HG03025 (cell line): ENCODE data around the gene PIR.
A peak's percentile ranks its signal among the peaks of the same experiment; 100 is the strongest.

Experiments
- ATAC-seq: cut with Tn5 transposase; IDR thresholded peaks from one replicate; pipeline ENCODE4 v1.9.1; 2021; ENCODE audit warnings: mild to moderate bottlenecking, moderate library complexity; ENCODE audit not compliant: unreplicated experiment, low FRiP score

PIR gene

DNA sequence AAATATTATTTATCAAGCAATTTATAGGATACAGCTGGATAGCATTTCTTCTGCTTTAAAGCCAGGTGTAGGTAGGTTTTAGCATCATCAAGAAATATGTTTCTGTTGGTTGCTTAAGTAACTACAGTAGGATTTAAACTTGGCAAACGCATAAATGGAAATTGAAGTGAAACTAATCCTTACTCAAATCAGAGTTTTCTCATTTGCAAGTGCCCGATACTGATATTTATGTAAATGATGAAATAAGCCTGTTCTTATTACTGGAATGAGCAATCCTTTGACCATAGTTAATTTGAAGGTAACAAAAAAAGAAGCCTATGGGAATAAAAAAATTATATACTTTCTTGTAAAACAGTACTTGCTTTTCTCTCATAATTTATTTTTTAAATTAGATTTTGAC is 134.6 kb downstream of the PIR start:
- peak; percentile 45 for ATAC-seq

DNA sequence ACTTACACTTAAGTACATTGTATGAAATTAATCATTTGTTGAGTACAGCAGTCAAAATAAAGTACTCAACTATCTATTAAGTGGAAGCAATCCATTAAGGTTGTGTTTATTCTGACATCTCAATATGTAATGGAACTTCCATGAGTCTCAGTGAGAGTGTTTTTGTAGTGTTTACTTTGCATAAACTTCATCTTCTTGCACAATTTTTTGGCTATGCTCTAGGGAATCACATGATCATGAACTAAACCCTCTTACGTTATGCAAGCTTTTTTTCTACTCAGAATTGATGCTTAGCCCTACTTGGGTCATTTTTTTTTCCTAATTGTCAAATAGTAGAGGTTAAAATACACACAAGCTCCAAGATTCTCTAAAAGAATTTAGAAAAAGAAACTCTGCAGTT is 136.7 kb downstream of the PIR start:
- no peak for ATAC-seq

DNA sequence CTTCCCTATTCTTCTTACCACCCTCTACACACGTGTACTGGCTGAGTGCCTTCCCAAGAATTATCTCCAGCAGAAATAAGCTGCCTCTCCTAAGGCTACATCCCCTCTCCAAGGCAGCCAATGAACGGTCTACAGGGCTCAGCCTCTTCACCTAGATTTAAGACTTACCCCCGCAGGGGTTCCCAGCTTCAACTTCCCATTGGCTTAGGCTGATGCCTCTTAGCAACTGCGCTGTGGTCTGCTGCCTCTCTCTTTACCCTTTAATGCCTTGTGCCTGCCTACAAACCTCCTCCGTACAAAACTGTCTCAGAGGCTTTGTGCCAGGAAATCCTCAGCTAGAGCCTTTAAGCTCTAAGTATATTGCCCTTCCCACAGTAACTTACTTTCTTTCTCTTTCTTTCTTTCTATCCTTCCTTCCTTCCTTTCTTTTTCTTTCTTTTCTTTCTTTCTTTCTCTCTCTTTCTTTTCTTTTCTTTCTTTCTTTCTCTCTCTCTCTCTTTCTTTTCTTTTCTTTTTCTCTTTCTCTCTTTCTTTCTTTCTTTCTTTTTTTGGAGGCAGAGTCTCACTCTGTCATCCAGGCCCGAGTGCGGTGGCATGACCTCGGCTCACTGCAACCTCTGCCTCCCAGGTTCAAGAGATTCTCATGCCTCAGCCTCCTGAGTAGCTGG is 142.7 kb downstream of the PIR start:
- ATAC-seq, result no peak

DNA sequence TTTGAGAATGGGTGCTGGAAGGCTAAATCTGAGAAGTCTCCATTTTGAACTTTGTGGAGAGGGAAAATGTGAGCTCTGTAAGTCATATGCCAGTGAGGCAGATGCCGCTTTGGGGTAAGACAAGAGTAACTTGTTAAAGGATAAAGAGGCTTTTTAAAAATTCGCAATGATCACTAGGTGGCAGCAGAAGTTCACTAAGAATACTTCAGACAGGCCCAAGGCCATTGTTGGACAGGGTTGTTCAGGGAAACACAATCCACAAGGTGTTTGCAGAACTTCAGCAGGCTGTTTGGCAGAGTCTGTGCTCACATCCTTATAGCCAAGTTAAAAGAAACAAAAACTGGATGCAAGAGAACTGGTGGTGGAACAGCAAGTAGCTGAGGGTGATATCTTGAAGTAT is 144.1 kb downstream of the PIR start:
- peak; percentile 69 for ATAC-seq

DNA sequence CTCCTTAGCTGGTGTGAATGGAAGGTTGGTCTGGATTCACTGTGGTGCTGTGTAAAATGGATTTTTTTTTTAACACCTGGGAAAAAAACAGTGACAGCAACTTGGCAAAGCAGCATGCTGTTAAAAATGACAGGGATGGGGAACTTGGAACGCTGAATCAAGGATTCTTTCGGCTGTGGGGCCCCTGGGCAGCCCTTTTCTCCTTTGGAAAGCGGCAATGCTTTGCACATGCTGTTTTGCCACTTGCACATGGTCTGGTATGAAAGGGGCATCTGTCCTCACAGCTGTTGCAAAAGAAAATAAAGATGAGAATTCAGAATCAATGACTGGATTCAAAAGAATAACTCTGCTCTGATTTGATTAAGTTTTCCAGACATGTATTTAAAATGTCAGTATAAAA is 147.2 kb downstream of the PIR start:
- no peak for ATAC-seq

DNA sequence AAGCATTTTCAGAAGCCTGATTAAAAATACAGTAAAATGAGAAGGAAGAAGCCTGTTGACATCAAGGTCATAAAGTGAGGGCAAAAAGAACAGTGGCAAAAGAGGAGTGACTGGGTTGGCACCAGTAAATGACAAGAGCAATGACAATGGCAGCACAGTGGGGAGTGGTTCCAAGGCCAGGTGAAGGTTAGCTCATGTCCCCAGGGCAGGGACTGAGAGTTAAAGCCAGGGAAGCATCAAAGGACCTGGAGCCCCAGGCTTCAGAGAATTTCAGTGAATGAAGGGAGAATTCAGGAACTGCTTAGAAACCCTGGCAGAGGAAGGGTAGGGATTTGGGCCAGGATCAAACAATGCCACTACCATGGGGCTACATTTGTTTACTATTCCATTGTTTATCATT is 149.0 kb downstream of the PIR start:
- ATAC-seq, result no peak

DNA sequence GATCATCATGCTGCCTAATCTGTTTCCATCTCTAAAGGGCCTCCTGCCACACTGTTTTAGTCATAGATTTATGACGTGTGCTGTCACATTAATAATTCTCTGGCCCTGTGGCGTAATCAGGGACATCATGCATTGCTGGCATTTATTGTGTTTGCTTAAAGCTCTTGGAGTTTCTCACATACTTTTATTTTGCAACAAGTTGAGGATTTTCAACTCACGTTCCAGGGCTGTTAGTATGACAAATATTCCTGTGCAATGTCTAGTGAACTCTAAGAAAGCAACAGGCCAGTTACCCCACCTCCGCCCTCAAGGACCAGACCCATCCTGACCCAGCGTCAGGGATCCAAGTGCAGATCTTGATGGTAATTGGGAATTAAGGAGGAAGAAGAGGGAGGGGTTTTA is 150.1 kb downstream of the PIR start:
- ATAC-seq, result no peak

DNA sequence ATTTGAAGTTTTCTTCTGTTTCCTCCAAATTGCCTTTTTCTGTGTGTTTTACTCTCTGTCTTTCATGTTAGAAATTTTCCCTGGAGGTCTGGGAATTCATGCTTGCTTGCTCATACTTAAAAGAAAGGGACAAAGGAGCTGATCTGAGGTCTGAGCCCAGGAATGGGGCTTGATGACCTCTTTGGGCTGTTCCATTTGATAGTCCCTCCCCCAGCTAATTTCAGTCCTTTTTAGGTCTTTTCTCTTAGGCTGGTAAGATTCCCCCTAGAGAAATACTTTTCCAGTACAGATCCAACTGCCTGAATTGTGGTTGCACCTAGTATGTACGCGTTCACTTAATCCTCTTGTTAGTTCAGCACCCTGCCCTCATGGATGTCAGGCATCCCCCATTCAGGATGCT is 152.3 kb downstream of the PIR start:
- ATAC-seq, result no peak

DNA sequence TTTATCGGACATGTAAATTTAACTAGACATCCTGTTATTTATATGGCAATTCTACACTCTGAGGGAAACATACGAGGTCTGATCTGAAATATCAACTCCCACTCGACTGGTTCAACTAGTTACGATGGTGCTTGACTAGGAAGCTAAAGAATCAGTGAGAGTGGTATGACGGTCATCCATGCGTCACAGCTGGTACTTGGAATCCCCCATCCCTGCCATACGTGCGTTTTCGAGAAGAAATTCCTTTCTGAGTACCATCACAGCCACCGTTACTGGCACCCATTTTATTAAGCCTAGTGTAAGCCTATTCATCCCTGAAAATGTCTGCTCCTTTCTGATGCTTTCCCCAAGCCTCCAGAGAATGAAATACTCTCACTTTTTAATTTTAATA is 157.1 kb downstream of the PIR start:
- no peak for ATAC-seq

DNA sequence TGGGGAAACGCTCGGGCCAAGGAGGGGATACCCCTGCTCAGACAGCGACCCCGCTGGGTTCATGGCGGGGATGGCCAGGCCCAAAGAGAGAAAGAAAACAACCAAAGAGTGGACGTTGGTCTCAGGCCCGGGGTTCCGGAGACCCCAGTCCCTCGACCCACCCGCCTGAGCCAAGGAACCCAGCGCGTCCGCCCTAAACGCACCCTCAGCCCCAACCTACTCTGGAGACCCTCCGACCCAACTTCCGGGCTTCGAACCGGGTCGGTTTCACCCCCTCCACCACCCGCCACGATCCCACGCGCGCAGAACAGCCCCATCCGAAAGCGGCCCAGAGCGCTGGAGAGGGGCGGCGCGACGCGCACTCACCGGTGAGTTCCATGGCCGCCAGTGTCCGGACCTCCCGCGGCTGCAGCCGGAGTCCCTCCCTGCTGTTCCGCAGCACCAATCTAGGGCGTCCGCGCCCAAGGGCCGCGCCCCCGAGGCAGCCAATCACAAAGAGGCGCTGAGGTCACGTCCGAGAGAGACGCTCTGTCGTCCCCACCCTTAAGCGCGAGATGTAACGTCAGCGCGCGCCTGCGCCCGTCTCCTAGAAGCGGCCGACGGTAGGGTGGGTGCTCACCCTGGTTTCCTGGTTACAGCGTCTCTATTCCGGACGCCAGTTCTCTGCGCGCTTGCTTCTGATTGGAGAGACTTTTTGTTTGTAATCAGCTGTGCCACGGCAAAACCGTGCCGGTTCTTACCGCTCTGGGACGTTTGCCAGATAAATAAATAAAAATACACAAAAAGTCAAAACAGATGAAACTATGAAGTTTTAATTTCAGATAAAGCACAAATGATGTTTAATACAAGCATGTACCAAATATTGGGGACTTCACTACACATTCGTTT is 157.8 kb downstream of the PIR start, which contains the start of gene PIGA:
TSS of gene PIGA (minus strand) at position 389 of the 888 bp plus-strand sequence. CDS start 3,593 bp downstream, outside the sequence.
- peak; percentile 99 for ATAC-seq
